ENCODE results near the gene PLK5.

The PLK5 gene

DNA sequence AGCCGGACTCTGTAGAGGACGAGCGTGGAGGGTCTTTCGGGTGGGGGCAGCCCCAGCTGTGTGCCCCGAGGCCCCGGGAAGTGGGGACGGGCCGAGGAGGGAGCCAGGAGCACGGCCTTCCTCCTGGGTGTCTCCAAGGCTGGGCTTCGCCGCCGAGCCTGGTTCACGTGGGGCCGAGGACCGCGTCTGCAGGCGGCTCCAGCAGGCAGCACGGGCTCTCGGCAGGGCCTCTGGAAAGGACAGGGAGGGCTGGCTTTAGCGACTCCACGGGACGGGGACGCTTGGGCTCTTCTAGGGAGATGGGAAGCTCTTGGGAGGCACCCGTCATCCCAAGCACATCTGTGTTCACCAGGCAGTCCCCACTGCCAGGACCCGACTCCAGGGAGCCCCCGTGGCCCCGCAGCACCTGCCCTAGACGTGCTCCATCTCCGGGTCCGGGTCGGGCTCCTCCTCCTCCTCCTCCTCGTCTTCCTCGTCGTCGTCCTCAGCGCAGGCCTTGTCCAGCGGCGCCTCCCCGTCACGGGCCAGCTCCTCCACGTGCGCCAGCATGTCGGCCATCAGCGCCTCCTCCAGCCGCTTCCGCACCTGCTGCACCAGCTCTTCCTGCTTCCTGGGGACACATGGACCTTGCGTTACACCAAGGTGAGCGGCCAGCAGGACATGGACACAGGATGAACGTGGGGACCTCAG lies 54.2 kb downstream of the PLK5 start:
- Histone ChIP-seq H3K36me3 (peaks cover 71% of the 10 kb centered on the region), H3K4me3 (ENCODE audit: low read depth, low read length) (no peak overlapping the region), H3K27me3 (no peaks in the 10 kb centered on the region), H3K9me3 (no peaks in the 10 kb centered on the region), H3K4me1 (no peaks in the 10 kb centered on the region)
- TF ChIP-seq, protein P1, sequence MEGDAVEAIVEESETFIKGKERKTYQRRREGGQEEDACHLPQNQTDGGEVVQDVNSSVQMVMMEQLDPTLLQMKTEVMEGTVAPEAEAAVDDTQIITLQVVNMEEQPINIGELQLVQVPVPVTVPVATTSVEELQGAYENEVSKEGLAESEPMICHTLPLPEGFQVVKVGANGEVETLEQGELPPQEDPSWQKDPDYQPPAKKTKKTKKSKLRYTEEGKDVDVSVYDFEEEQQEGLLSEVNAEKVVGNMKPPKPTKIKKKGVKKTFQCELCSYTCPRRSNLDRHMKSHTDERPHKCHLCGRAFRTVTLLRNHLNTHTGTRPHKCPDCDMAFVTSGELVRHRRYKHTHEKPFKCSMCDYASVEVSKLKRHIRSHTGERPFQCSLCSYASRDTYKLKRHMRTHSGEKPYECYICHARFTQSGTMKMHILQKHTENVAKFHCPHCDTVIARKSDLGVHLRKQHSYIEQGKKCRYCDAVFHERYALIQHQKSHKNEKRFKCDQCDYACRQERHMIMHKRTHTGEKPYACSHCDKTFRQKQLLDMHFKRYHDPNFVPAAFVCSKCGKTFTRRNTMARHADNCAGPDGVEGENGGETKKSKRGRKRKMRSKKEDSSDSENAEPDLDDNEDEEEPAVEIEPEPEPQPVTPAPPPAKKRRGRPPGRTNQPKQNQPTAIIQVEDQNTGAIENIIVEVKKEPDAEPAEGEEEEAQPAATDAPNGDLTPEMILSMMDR (IDR thresholded peaks at IDR 0.05; ENCODE audit: low read depth, low read length): no peak
- no peak for DNase-seq

DNA sequence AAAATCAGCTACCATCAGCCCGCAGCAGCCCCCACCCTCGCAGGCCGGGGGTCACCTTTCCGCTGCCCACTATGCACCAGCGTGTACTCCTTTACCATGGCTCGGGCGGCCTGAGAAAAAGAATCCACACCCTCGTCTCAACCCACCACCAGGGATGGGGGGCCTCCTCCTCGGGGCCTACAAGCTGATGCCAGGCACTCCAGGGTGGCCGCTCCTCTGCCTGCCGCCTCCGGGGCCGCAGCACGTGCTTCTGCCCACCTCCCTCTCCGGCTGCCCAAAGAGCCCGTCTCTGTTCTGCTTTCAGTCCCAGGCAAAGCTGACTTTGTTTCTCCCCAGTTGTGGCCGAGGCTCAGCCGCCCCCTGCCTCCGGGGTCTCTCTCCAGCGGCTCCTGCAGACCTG lies 55.3 kb downstream of the PLK5 start:
- DNase-seq: no peak
- peaks cover 80% of the 10 kb centered on the region for H3K36me3 ChIP-seq
- H3K9me3 ChIP-seq: no peaks in the 10 kb centered on the region
- H3K4me3 ChIP-seq (ENCODE audit: low read depth, low read length): no peak overlapping the region
- no peaks in the 10 kb centered on the region for H3K4me1 ChIP-seq
- H3K27me3 ChIP-seq: no peaks in the 10 kb centered on the region
- TF ChIP-seq, protein P1 (IDR thresholded peaks at IDR 0.05; ENCODE audit: low read depth, low read length): no peak

DNA sequence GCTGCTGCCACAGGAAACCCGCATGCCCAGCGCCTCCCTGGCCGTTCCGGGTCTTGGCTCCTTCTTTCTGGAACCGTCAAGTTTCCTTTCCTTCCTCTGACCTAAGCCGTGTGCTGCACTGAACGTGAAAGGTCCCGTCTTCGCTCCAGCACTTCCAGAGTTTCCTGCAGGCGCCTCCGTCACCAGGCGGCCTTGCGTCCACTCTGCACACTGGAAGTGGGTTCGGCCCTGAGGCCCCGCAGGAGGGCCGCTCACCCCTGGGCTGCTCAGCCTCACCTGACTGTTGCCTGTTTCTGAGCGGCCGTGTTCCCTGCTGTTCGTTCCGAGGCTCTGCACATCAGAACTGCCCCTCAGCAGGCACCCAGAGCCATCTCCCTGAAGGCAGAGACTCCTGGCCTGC lies 56.5 kb downstream of the PLK5 start:
- Histone ChIP-seq H3K4me3 (ENCODE audit: low read depth, low read length) (no peak overlapping the region), H3K27me3 (no peaks in the 10 kb centered on the region), H3K36me3 (peaks cover 87% of the 10 kb centered on the region), H3K9me3 (no peaks in the 10 kb centered on the region), H3K4me1 (no peaks in the 10 kb centered on the region)
- DNase-seq: no peak
- TF ChIP-seq, protein P1 (IDR thresholded peaks at IDR 0.05; ENCODE audit: low read depth, low read length): no peak

DNA sequence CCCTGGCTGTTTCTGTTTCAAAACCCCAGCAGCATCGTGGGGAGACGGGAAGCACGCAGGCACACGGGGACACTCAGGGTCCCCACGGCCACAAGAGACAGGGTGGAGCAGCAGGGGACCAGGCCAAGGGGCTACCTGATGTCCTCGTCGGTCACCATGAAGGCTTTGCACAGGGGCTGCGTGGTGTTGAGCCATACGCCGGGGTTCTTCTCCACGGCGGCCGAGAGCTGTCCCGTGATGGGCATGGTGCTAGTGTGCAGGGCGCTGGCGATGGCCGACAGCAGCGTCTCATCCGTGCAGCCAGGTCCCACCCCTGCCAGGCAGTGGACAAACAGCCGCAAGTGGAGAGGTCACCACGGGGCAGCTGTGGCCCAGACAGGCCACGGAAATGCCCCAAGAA lies 57.1 kb downstream of the PLK5 start:
- H3K27me3 ChIP-seq: no peaks in the 10 kb centered on the region
- H3K4me3 ChIP-seq (ENCODE audit: low read depth, low read length): no peak overlapping the region
- DNase-seq: no peak
- H3K9me3 ChIP-seq: no peaks in the 10 kb centered on the region
- peaks cover 90% of the 10 kb centered on the region for H3K36me3 ChIP-seq
- TF ChIP-seq, protein P1 (IDR thresholded peaks at IDR 0.05; ENCODE audit: low read depth, low read length): no peak
- H3K4me1 ChIP-seq: no peaks in the 10 kb centered on the region

DNA sequence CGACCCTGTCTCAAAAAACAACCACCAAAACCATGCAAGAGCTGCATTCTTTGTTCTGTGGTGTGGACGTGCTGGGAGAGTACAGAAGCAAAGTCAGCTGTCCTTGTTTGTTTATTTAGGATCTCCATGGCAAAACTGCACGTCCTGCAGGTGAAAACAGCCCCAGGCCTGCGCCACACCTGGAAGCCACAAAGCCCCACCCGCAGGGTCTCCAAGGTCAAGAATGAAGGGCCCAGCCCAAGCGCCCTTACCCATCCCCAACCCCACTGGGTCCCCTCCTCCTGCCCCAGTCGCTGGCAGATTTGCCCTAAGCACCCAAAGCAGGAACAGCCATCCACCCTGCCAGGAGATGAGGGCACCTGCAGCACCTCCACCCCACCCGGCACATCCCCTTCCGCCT lies 58.3 kb downstream of the PLK5 start:
- TF ChIP-seq, protein P1 (IDR thresholded peaks at IDR 0.05; ENCODE audit: low read depth, low read length): no peak
- H3K27me3 ChIP-seq: no peaks in the 10 kb centered on the region
- no peak for DNase-seq
- peaks cover 84% of the 10 kb centered on the region for H3K36me3 ChIP-seq
- H3K4me1 ChIP-seq: no peaks in the 10 kb centered on the region
- H3K9me3 ChIP-seq: no peaks in the 10 kb centered on the region
- no peak overlapping the region for H3K4me3 ChIP-seq (ENCODE audit: low read depth, low read length)

DNA sequence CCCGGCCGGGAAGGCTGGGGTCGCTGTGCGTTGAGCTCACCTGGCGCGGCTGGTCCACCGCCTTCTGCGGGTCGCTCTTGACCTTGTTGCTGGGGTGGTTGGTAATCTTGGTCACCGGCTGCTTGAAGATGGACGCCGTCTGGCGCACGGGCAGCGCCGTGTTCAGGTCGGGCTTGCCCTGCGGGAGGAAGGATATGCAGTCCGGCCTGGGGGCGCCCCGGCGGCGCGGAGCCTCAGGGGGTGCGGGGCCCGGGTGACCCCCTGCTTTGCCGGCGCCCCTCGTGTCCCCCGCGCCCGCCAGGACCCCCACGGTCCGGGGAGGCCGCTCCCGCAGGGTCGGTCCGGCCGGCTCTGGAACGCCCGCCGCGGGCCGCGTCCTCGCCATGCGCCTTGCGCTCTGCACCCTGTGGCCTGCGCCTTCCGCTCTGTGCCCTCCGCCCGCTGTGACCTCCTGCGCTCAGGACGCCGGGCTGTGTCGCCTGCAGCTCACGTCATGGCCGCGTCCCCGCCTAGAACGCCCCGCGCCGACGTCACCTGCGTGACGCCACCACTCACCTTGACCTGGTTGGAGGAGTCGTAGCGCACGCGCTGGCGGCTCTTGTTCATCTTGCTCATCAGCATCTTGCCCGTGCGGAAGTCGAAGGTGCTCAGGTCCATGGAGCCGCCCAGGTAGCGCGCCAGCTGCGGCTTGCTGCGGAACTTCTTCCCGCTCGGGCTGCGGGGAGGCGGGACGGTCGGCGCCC lies 60.8 kb downstream of the PLK5 start:
- Histone ChIP-seq H3K4me1 (no peaks in the 10 kb centered on the region), H3K9me3 (no peaks in the 10 kb centered on the region), H3K36me3 (peaks cover 65% of the 10 kb centered on the region), H3K27me3 (no peaks in the 10 kb centered on the region), H3K4me3 (ENCODE audit: low read depth, low read length) (no peak overlapping the region)
- TF ChIP-seq, protein P1 (IDR thresholded peaks at IDR 0.05; ENCODE audit: low read depth, low read length): no peak
- DNase-seq: no peak

Measured in BE2C (cell line).